Kidney (tissue), 14 donors: ENCODE data around the gene GDPD5. TPM values are rescaled to one million over a fixed set of nuclear protein-coding genes. Genes with fewer than 3 reads are reported as not detected.

Source experiments
- DNase-seq, 5 donors: peaks; one replicate each; pipeline ENCODE4 v3.0.0-alpha.2; 2013 to 2020
- FAIRE-seq: peaks from 2 replicates; lab custom pipeline; 2012; peaks lifted over from hg19 to GRCh38; lab: Jason Lieb, UNC
- H3K27ac ChIP-seq, 2 donors: one replicate each; pipeline ENCODE4 v1.7.0; 2013; ENCODE audit warnings: low read depth in 2 of 2, low read length in 2 of 2, inconsistent platforms in 1 of 2
- H3K27me3 ChIP-seq: one replicate; pipeline ENCODE4 v1.7.1; 2013; ENCODE audit warnings: low read length, inconsistent platforms; ENCODE audit not compliant: control insufficient read depth, insufficient read depth
- H3K36me3 ChIP-seq, 3 donors: one replicate each; pipeline versions ENCODE4 v1.7.0 to v1.7.1; 2013; ENCODE audit warnings: low read length in 3 of 3, control low read depth in 1 of 3, inconsistent platforms in 1 of 3; ENCODE audit not compliant: insufficient read depth in 3 of 3, control insufficient read depth in 2 of 3
- H3K4me1 ChIP-seq, 3 donors: one replicate each; pipeline versions ENCODE4 v1.7.0 to v1.7.1; 2013; ENCODE audit warnings: low read length in 3 of 3, inconsistent platforms in 1 of 3, low read depth in 1 of 3; ENCODE audit not compliant: control insufficient read depth in 2 of 3, insufficient read depth in 2 of 3
- H3K4me3 ChIP-seq, 3 donors: one replicate each; pipeline versions ENCODE4 v1.7.0 to v1.8.1; 2013; ENCODE audit warnings: low read length in 3 of 3, control low read depth in 1 of 3, inconsistent platforms in 1 of 3
- H3K9ac ChIP-seq, 3 donors: one replicate each; pipeline versions ENCODE4 v1.7.0 to v1.7.1; 2013; ENCODE audit warnings: low read length in 3 of 3, control low read depth in 1 of 3, inconsistent platforms in 1 of 3
- H3K9me3 ChIP-seq, 3 donors: one replicate each; pipeline versions ENCODE4 v1.7.0 to v1.7.1; 2013; ENCODE audit warnings: low read length in 3 of 3, control low read depth in 1 of 3, inconsistent platforms in 1 of 3; ENCODE audit not compliant: control insufficient read depth in 2 of 3, insufficient read depth in 1 of 3
- CTCF ChIP-seq: IDR thresholded peaks from 3 replicates; pipeline ENCODE4 v1.5.1; 2012; ENCODE audit warnings: mild to moderate bottlenecking, moderate library complexity, borderline replicate concordance; ENCODE audit not compliant: insufficient read depth; ENCODE audit errors: extremely low read depth
- intact Hi-C: fragments of 100-400 bp; cut with DNase I; formaldehyde crosslinking; loops from one replicate; pipeline ENCODE4 v1.11.1; 2022
- polyA plus RNA-seq: library from polyadenylated mRNA; stranded (reverse); fragments of 350-450 nt; fragmentation: Illumina TruSeq; extraction: RNeasy Lipid Tissue Mini Kit (QIAGEN cat#74804); gene quantifications from one replicate; pipeline ENCODE4 v1.2.3, GENCODE V29; 2014; ENCODE audit warnings: low read depth, low replicate concordance; ENCODE audit not compliant: insufficient read depth
- total RNA-seq: library from RNA; stranded (reverse); fragmentation: NEBNext Ultra II Directional; extraction: Animal tissue kit (Norgen Biotek cat#: 25700); gene quantifications from one replicate; pipeline ENCODE4 v1.2.1, GENCODE V29; 2021
- donor health status: control.
- donor health status: control.
- donor health status: control.
- donor health status: control.
- donor health status: control.
- donor health status: DM: yes; HTN: yes; CAD: no.
- donor health status: Normal renal cell carcinoma (clear cell type).

Gene GDPD5
- total and polyA plus RNA-seq, 2 donors from 2014 or later, result 3.9 to 11.4 TPM

GRCh38 chr11:75432911-75433321 is 92.8 kb downstream of the GDPD5 start, which contains the start of gene KLHL35:
KLHL35 (minus strand) TSS chr11:75433203; CDS start chr11:75430629, 2,574 bp downstream.
- Histone ChIP-seq H3K27ac (no peak within 1 kb of the TSS), H3K9ac (no peak within 1 kb of the TSS), H3K4me3 (no peak within 1 kb of the TSS), H3K36me3 (no peaks in the 10 kb centered on the region), H3K9me3 (no peaks in the 10 kb centered on the region), H3K4me1 (peaks cover 0 to 10% (median 0%) of the 10 kb centered on the region in 3 donors), H3K27me3 (peaks cover 29% of the 10 kb centered on the region)
- DNase-seq (peak in 2 of 5 donors; percentile 30 to 42), FAIRE-seq (no peak)
- TF ChIP-seq CTCF, result no peak
- intact Hi-C loops, result no loop called here

GRCh38 chr11:75431533-75432525 is 93.9 kb downstream of the GDPD5 start:
- TF ChIP-seq CTCF, result no peak
- Histone ChIP-seq H3K27me3 (peaks cover 29% of the 10 kb centered on the region), H3K4me3 (no peak overlapping the region), H3K4me1 (peaks cover 0 to 10% (median 0%) of the 10 kb centered on the region in 3 donors), H3K27ac (no peak overlapping the region), H3K9me3 (no peaks in the 10 kb centered on the region), H3K9ac (no peak overlapping the region), H3K36me3 (no peaks in the 10 kb centered on the region)
- DNase-seq, result no peak
- intact Hi-C loops, result no loop called here
- no peak for FAIRE-seq

- intact Hi-C loops, result no loop called here
- no peak for TF ChIP-seq CTCF
- peak in 1 of 5 donors; percentile 43 for DNase-seq
- no peaks in the 10 kb centered on the region for H3K9me3 ChIP-seq
- no peak overlapping the region for H3K9ac ChIP-seq
- H3K36me3 ChIP-seq, result no peaks in the 10 kb centered on the region
- H3K27ac ChIP-seq, result no peak overlapping the region
- no peak for FAIRE-seq
- H3K4me1 ChIP-seq, result peaks cover 0 to 10% (median 0%) of the 10 kb centered on the region in 3 donors
- H3K4me3 ChIP-seq, result peak overlapping the region in 1 of 3 donors; percentile 25
- peaks cover 29% of the 10 kb centered on the region for H3K27me3 ChIP-seq
Measured at GRCh38 chr11:75430714-75431532, 94.8 kb downstream of the GDPD5 start.
